HFF-Myc (cell line): ENCODE measurements around the gene CHTOP.

Source experiments
- DNase-seq: peaks from one replicate; pipeline ENCODE4 v3.0.0-alpha.2; 2011; ENCODE audit warnings: low read depth; ENCODE audit errors: extremely low read depth
- H3K4me3 ChIP-seq: replicated peaks from 2 replicates; pipeline ENCODE4 v1.5.1; 2011; ENCODE audit warnings: low read depth, mild to moderate bottlenecking, control low read depth, low read length
- TF ChIP-seq, protein P1 (sequence below): IDR thresholded peaks from 2 replicates; pipeline ENCODE4 v1.5.1; 2012; ENCODE audit warnings: mild to moderate bottlenecking, low read depth, low read length, control low read depth; ENCODE audit errors: missing control alignments

CHTOP gene

DNA sequence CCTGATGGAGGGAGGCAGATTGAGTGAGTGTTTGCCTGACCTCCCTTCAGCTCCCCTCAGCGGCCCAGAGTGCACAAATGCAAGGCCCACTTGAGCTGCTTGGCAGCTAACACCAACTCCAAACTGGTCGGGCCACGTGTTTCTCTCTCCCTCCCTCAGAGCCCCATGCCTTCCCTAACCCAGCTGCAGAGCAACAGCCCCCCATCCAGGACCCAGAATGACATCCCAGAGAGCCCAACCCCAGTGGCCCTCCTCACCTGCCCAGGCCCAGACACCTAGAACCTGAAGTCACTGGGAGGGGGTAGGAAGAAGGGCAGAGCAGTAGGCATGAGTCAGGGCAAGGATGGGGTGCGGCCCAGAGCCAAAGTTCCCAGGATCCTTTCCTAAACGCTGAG, 17.0 kb upstream of the CHTOP start:
- no peak overlapping the region for H3K4me3 ChIP-seq
- DNase-seq: no peak
- TF ChIP-seq, protein P1, sequence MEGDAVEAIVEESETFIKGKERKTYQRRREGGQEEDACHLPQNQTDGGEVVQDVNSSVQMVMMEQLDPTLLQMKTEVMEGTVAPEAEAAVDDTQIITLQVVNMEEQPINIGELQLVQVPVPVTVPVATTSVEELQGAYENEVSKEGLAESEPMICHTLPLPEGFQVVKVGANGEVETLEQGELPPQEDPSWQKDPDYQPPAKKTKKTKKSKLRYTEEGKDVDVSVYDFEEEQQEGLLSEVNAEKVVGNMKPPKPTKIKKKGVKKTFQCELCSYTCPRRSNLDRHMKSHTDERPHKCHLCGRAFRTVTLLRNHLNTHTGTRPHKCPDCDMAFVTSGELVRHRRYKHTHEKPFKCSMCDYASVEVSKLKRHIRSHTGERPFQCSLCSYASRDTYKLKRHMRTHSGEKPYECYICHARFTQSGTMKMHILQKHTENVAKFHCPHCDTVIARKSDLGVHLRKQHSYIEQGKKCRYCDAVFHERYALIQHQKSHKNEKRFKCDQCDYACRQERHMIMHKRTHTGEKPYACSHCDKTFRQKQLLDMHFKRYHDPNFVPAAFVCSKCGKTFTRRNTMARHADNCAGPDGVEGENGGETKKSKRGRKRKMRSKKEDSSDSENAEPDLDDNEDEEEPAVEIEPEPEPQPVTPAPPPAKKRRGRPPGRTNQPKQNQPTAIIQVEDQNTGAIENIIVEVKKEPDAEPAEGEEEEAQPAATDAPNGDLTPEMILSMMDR: no peak

- DNase-seq: no peak
- H3K4me3 ChIP-seq: no peak overlapping the region
- TF ChIP-seq, protein P1: peak; percentile 67
These were observed 16.2 kb upstream of the CHTOP start for GRCh38 chr1:153617663-153618062.

GRCh38 chr1:153619171-153619570, 14.7 kb upstream of the CHTOP start:
- TF ChIP-seq, protein P1: no peak
- no peak for DNase-seq
- no peak overlapping the region for H3K4me3 ChIP-seq

DNA sequence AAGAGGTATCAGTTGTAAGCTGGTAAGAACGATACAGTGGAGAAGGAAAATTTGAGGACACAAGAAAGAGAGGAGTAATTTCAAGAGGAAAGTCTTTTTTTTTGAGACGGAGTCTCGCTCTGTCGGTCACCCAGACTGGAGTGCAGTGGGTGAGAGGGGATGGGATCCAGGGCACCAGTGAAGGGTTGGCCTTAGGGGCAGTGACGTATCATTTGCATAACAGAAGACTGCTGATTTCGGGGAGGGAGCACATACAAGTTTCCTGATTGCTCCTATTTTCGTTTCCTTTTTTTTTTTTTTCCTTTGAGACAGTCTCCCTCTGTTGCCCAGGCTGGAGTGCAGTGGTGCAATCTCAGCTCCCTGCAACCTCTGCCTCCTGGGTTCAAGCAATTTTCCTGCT, 10.8 kb upstream of the CHTOP start:
- TF ChIP-seq, protein P1: no peak
- DNase-seq: no peak
- H3K4me3 ChIP-seq: no peak overlapping the region

DNA sequence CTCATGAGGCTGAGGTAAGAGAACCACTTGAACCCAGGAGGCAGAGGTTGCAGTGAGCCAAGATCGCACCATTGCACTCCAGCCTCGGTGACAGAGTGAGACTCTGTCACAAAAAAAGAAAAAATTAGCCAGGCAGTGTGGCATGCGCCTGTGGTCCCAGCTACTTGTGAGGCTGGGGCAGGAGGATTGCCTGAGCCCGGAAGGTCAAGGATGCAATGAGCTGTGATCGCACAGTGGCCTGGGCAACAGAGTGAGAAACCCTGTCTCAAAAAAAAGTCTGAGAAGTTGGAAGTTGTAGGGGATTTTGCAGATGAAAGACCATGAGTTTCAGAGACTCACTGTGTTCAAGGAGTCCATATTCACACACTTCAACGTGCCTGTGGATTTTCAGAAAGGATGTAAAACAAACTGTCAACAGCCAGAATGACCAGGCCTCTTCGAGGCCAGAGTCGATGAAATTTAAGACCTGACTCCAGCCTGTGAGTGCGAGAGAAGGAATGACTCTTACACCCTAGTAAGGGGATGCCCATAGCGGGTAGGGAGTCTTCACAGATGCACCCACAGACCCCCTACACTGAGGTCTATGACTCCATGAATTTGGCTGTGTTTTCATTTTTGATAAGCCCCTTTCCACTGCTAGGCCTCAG, 8.8 kb upstream of the CHTOP start:
- no peak overlapping the region for H3K4me3 ChIP-seq
- TF ChIP-seq, protein P1: no peak
- DNase-seq: no peak

GRCh38 chr1:153626477-153626903, 7.4 kb upstream of the CHTOP start:
- DNase-seq: no peak
- H3K4me3 ChIP-seq: peak overlapping the region; percentile 74
- TF ChIP-seq, protein P1: no peak
